SK-N-SH (cell line): Measurements from ENCODE around the gene AGXT. TPM values are rescaled to one million over a fixed set of nuclear protein-coding genes. Genes with fewer than 3 reads are reported as not detected.

Source experiments
- CTCF ChIA-PET: fragments of 300-600, 350-600 bp; formaldehyde crosslinking; extraction: SDS; loops from one replicate; lab custom pipeline; 2021; lab: Yijun Ruan, JAX
- POLR2A ChIA-PET: fragments of 350-600 bp; sonication (Branson Sonifier 250); formaldehyde crosslinking; extraction: SDS; loops from one replicate; lab custom pipeline; 2020; ENCODE audit warnings: antibody characterized with exemption, inconsistent platforms; lab: Yijun Ruan, JAX
- DNase-seq: peaks from one replicate; pipeline ENCODE4 v3.0.0; 2012
- H2AFZ ChIP-seq: fragments of 200-600 bp; sonication (generic); 2 replicates; pipeline ENCODE4 v1.8.1; 2016; ENCODE audit warnings: antibody characterized with exemption, mild to moderate bottlenecking, low read depth
- H3F3A ChIP-seq: fragments of 200-600 bp; sonication (generic); replicated peaks from 2 replicates; pipeline ENCODE3; 2016; ENCODE audit warnings: antibody characterized with exemption, mild to moderate bottlenecking; ENCODE audit not compliant: insufficient read depth
- H3K27ac ChIP-seq, 2 experiments: fragments of 200-500 bp in 1 of 2; fragments of 200-600 bp in 1 of 2; sonication (Bioruptor generic) in 1 of 2; sonication (generic), shearing (Covaris generic) in 1 of 2; 2 replicates each; pipeline versions ENCODE4 v1.5.1 to v1.6.1; 2014 to 2016; ENCODE audit warnings: low read depth in 2 of 2, inconsistent platforms in 1 of 2, low read length in 1 of 2, mild to moderate bottlenecking in 1 of 2, mixed read lengths in 1 of 2
- H3K27me3 ChIP-seq: fragments of 200-600 bp; sonication (generic), shearing (Covaris generic); 2 replicates; pipeline ENCODE4 v1.6.1; 2016; ENCODE audit warnings: mixed run types; ENCODE audit not compliant: insufficient read depth
- H3K36me3 ChIP-seq, 2 experiments: fragments of 200-500 bp in 1 of 2; fragments of 200-600 bp in 1 of 2; sonication (Bioruptor generic) in 1 of 2; sonication (generic) in 1 of 2; replicated peaks in 1 of 2; 2 replicates each; pipeline versions ENCODE3 to v1.5.1; 2014 to 2016; ENCODE audit warnings: low read length in 1 of 2, mild to moderate bottlenecking in 1 of 2; ENCODE audit not compliant: insufficient read depth in 2 of 2, control insufficient read depth in 1 of 2
- H3K4me1 ChIP-seq, 2 experiments: fragments of 200-500 bp in 1 of 2; fragments of 200-600 bp in 1 of 2; sonication (Bioruptor generic) in 1 of 2; sonication (generic), shearing (Covaris generic) in 1 of 2; 2 replicates each; pipeline versions ENCODE4 v1.5.1 to v1.6.1; 2014 to 2016; ENCODE audit warnings: low read depth in 1 of 2, low read length in 1 of 2, mixed run types in 1 of 2; ENCODE audit not compliant: insufficient read depth in 2 of 2, control insufficient read depth in 1 of 2
- H3K4me2 ChIP-seq: fragments of 200-600 bp; sonication (generic), shearing (Covaris generic); 2 replicates; pipeline ENCODE4 v1.6.1; 2017; ENCODE audit warnings: mixed run types
- H3K4me3 ChIP-seq, 2 experiments: fragments of 200-500 bp in 1 of 2; fragments of 200-600 bp in 1 of 2; sonication (Bioruptor generic) in 1 of 2; sonication (generic), shearing (Covaris generic) in 1 of 2; 2 replicates each; pipeline versions ENCODE4 v1.5.1 to v1.8.1; 2014 to 2016; ENCODE audit warnings: low read depth in 2 of 2, inconsistent platforms in 1 of 2, low read length in 1 of 2, mild to moderate bottlenecking in 1 of 2, mixed read lengths in 1 of 2, moderate library complexity in 1 of 2
- H3K79me2 ChIP-seq: fragments of 200-600 bp; sonication (generic); 2 replicates; pipeline ENCODE4 v1.8.1; 2017; ENCODE audit warnings: mild to moderate bottlenecking; ENCODE audit not compliant: insufficient read depth
- H3K9ac ChIP-seq: fragments of 200-600 bp; sonication (generic); 2 replicates; pipeline ENCODE4 v1.6.1; 2017; ENCODE audit warnings: mixed run types
- H3K9me2 ChIP-seq: fragments of 200-600 bp; sonication (generic); 2 replicates; pipeline ENCODE4 v1.6.1; 2017; ENCODE audit warnings: mixed run types
- H3K9me3 ChIP-seq: fragments of 200-600 bp; sonication (generic); 2 replicates; pipeline ENCODE4 v1.6.1; 2017; ENCODE audit warnings: mixed run types, mild to moderate bottlenecking, moderate library complexity
- H4K20me1 ChIP-seq: fragments of 200-600 bp; sonication (generic); 2 replicates; pipeline ENCODE4 v1.6.1; 2017; ENCODE audit warnings: mild to moderate bottlenecking, mixed run types; ENCODE audit not compliant: insufficient read depth
- CHD2 ChIP-seq: fragments of 150-350 bp; IDR thresholded peaks from 2 replicates; pipeline ENCODE4 v1.6.1; 2018; ENCODE audit warnings: low read length; ENCODE audit not compliant: partially characterized antibody
- EP300 ChIP-seq, 2 experiments: IDR thresholded peaks; 2 replicates each; pipeline versions ENCODE4 v1.4.0 to v1.6.1; 2012; ENCODE audit warnings: borderline replicate concordance in 1 of 2, low read depth in 1 of 2, low read length in 1 of 2
- FOSL2 ChIP-seq: IDR thresholded peaks from 2 replicates; pipeline ENCODE4 v1.4.0; 2012; ENCODE audit warnings: low read depth, mild to moderate bottlenecking, moderate library complexity, borderline replicate concordance
- GABPA ChIP-seq: IDR thresholded peaks from 2 replicates; pipeline ENCODE4 v1.4.0; 2012; ENCODE audit warnings: low read depth, mild to moderate bottlenecking
- JUND ChIP-seq: IDR thresholded peaks from 2 replicates; pipeline ENCODE4 v1.4.0; 2012
- MEF2A ChIP-seq: IDR thresholded peaks from 2 replicates; pipeline ENCODE4 v1.4.0; 2012; ENCODE audit warnings: low read depth, borderline replicate concordance
- NFIC ChIP-seq: IDR thresholded peaks from 2 replicates; pipeline ENCODE4 v1.4.0; 2012; ENCODE audit warnings: borderline replicate concordance
- NRF1 ChIP-seq: IDR thresholded peaks from 2 replicates; pipeline ENCODE4 v1.6.1; 2012; ENCODE audit warnings: low read depth, mild to moderate bottlenecking, low read length
- RAD21 ChIP-seq: IDR thresholded peaks from 2 replicates; pipeline ENCODE4 v1.6.1; 2012; ENCODE audit warnings: mild to moderate bottlenecking, low read length
- RCOR1 ChIP-seq: fragments of 150-350 bp; IDR thresholded peaks from 2 replicates; pipeline ENCODE4 v1.6.1; 2017; ENCODE audit warnings: antibody characterized with exemption, low read length
- RFX5 ChIP-seq: IDR thresholded peaks from 2 replicates; pipeline ENCODE4 v1.6.1; 2012; ENCODE audit warnings: mild to moderate bottlenecking, improper control_type of control experiment, low read length
- TCF12 ChIP-seq: IDR thresholded peaks from 2 replicates; pipeline ENCODE4 v1.4.0; 2012
- YY1 ChIP-seq: IDR thresholded peaks from 2 replicates; pipeline ENCODE4 v1.4.0; 2012; ENCODE audit warnings: low read depth, mild to moderate bottlenecking
- WGBS: methylation state at CpG from one replicate; pipeline ENCODE4 v1.1.6; 2017; ENCODE audit warnings: low lambda C conversion rate; 5-methylcytosine and 5-hydroxymethylcytosine counted together
- polyA plus RNA-seq, 3 experiments: library from polyadenylated mRNA; depleted of rRNA; stranded (reverse); fragments of >200 nt; gene quantifications; 2 replicates each; pipeline ENCODE4 v1.2.3, GENCODE V29; 2012
- TF ChIP-seq, protein P1 (sequence below): IDR thresholded peaks from 2 replicates; pipeline ENCODE4 v1.4.0; 2012; ENCODE audit warnings: low read depth, borderline replicate concordance
- TF ChIP-seq, protein P2 (sequence below): IDR thresholded peaks from 2 replicates; pipeline ENCODE4 v1.4.0; 2012; ENCODE audit warnings: low read depth
- TF ChIP-seq, protein P3 (sequence below): fragments of 200-600 bp; sonication (generic); IDR thresholded peaks from 2 replicates; pipeline ENCODE4 v1.6.1; 2017; ENCODE audit warnings: antibody characterized with exemption, mild to moderate bottlenecking, moderate library complexity
- TF ChIP-seq, protein P4 (sequence below): fragments of 150-350 bp; IDR thresholded peaks from 2 replicates; pipeline ENCODE4 v1.6.1; 2017; ENCODE audit warnings: antibody characterized with exemption, low read length, low read depth, borderline replicate concordance
- TF ChIP-seq, protein P5 (sequence below): fragments of 150-350 bp; IDR thresholded peaks from 2 replicates; pipeline ENCODE4 v1.6.1; 2016; ENCODE audit warnings: mild to moderate bottlenecking, low read depth, low read length

Gene AGXT
- polyA plus RNA-seq, 1 of the 3 experiments (the other 2 are of a cell fraction) = not detected

DNA sequence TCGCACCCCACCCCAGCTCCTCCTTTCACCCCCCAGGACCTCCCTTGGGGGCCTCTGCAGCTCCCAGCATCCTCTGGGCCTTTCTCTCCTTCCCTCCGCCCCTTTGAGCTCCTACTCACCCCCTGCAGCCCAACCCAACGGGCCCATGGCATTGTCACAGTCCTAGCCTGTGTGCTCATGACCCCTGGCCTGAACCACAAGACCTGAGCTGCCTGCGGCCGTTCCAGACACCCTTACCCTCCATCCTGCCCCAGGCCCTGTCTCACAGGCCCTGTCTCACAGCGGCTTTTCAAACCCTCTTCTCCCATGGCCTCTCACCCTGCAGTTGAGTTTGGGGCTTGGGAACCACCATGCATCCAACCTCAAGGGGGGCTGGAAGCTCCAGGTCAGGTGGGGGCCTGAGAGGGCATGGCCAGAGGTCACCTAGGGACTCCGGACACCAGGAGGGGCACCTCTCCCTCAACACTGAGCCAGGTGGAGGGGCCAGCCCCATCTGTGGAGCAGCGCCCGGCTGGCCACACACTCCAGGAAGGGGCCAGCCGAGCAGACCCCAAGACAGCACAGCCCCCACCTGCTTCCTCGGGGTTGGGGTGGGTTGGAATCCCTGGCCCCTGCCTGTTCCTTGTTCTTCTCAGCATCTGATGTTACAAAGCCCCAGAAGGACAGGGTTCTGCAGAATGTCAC is 20.4 kb downstream of the AGXT start:
- Histone ChIP-seq H3K4me2 (no peak overlapping the region), H3K36me3 (no peaks in the 10 kb centered on the region), H3K27me3 (no peaks in the 10 kb centered on the region), H3K9ac (no peak overlapping the region), H3K4me1 (peaks cover 0 to 10% of the 10 kb centered on the region in 2 experiments; a peak in 1 of 4 replicates), H3K9me2 (no peaks in the 10 kb centered on the region), H3K27ac (no peak overlapping the region), H3K4me3 (no peak overlapping the region), H3F3A (no peaks in the 10 kb centered on the region), H3K9me3 (no peaks in the 10 kb centered on the region), H2AFZ (no peak overlapping the region), H3K79me2 (no peaks in the 10 kb centered on the region), H4K20me1 (no peaks in the 10 kb centered on the region)
- CTCF ChIA-PET = interaction anchor here (1.1 to 4.1 kb wide), 3 partner anchors 25 to 38 kb away, joined by 3 to 23 read pairs (median 5); no protein-coding TSS in a partner anchor
- TF ChIP-seq, protein P1, sequence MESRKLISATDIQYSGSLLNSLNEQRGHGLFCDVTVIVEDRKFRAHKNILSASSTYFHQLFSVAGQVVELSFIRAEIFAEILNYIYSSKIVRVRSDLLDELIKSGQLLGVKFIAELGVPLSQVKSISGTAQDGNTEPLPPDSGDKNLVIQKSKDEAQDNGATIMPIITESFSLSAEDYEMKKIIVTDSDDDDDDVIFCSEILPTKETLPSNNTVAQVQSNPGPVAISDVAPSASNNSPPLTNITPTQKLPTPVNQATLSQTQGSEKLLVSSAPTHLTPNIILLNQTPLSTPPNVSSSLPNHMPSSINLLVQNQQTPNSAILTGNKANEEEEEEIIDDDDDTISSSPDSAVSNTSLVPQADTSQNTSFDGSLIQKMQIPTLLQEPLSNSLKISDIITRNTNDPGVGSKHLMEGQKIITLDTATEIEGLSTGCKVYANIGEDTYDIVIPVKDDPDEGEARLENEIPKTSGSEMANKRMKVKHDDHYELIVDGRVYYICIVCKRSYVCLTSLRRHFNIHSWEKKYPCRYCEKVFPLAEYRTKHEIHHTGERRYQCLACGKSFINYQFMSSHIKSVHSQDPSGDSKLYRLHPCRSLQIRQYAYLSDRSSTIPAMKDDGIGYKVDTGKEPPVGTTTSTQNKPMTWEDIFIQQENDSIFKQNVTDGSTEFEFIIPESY = no peak
- TF ChIP-seq RFX5 = no peak
- TF ChIP-seq, protein P2, sequence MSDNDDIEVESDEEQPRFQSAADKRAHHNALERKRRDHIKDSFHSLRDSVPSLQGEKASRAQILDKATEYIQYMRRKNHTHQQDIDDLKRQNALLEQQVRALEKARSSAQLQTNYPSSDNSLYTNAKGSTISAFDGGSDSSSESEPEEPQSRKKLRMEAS = no peak
- TF ChIP-seq, protein P3, sequence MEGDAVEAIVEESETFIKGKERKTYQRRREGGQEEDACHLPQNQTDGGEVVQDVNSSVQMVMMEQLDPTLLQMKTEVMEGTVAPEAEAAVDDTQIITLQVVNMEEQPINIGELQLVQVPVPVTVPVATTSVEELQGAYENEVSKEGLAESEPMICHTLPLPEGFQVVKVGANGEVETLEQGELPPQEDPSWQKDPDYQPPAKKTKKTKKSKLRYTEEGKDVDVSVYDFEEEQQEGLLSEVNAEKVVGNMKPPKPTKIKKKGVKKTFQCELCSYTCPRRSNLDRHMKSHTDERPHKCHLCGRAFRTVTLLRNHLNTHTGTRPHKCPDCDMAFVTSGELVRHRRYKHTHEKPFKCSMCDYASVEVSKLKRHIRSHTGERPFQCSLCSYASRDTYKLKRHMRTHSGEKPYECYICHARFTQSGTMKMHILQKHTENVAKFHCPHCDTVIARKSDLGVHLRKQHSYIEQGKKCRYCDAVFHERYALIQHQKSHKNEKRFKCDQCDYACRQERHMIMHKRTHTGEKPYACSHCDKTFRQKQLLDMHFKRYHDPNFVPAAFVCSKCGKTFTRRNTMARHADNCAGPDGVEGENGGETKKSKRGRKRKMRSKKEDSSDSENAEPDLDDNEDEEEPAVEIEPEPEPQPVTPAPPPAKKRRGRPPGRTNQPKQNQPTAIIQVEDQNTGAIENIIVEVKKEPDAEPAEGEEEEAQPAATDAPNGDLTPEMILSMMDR = no peak
- no peak for TF ChIP-seq GABPA
- no peak for TF ChIP-seq EP300 (IDR thresholded peaks at IDR 0.05; ENCODE audit: borderline replicate concordance in 1 of 2, low read depth in 1 of 2, low read length in 1 of 2)
- TF ChIP-seq FOSL2 = no peak
- TF ChIP-seq, protein P4, sequence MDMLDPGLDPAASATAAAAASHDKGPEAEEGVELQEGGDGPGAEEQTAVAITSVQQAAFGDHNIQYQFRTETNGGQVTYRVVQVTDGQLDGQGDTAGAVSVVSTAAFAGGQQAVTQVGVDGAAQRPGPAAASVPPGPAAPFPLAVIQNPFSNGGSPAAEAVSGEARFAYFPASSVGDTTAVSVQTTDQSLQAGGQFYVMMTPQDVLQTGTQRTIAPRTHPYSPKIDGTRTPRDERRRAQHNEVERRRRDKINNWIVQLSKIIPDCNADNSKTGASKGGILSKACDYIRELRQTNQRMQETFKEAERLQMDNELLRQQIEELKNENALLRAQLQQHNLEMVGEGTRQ = no peak
- TF ChIP-seq CHD2 = no peak
- TF ChIP-seq TCF12 = no peak
- TF ChIP-seq, protein P5, sequence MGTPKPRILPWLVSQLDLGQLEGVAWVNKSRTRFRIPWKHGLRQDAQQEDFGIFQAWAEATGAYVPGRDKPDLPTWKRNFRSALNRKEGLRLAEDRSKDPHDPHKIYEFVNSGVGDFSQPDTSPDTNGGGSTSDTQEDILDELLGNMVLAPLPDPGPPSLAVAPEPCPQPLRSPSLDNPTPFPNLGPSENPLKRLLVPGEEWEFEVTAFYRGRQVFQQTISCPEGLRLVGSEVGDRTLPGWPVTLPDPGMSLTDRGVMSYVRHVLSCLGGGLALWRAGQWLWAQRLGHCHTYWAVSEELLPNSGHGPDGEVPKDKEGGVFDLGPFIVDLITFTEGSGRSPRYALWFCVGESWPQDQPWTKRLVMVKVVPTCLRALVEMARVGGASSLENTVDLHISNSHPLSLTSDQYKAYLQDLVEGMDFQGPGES = no peak
- no peak for TF ChIP-seq MEF2A
- TF ChIP-seq JUND = no peak
- no peak for TF ChIP-seq RAD21
- TF ChIP-seq NFIC = no peak
- no peak for TF ChIP-seq RCOR1
- TF ChIP-seq YY1 = no peak
- no peak for TF ChIP-seq NRF1
- DNase-seq = no peak
- POLR2A ChIA-PET = no interaction called here
- 55% methylated on average over 6 of the region's 11 CpGs for WGBS
